HCT116 (cell line): ENCODE results near the gene PLD3.

Experiments used
- CTCF ChIP-seq, 3 experiments: fragments of 200-600 bp in 1 of 3; sonication (generic) in 1 of 3; IDR thresholded peaks in 2 of 3; conservative IDR thresholded peaks in 1 of 3; 2 replicates each; pipeline ENCODE4 v1.5.1; 2012 to 2017; ENCODE audit warnings: low read depth in 2 of 3, low read length in 2 of 3, antibody characterized with exemption in 1 of 3, borderline replicate concordance in 1 of 3, control low read depth in 1 of 3, mild to moderate bottlenecking in 1 of 3, mixed read lengths in 1 of 3, mixed run types in 1 of 3, moderate library complexity in 1 of 3; ENCODE audit not compliant: insufficient read depth in 1 of 3
- ELF1 ChIP-seq: IDR thresholded peaks from 2 replicates; pipeline ENCODE4 v1.6.1; 2012; ENCODE audit warnings: low read depth, borderline replicate concordance
- EZH2 ChIP-seq: fragments of 200-600 bp; sonication (generic); IDR thresholded peaks from 2 replicates; pipeline ENCODE4 v1.6.1; 2017; ENCODE audit warnings: antibody characterized with exemption, mixed run types
- EZH2phosphoT487 ChIP-seq: fragments of 200-600 bp; IDR thresholded peaks from 2 replicates; pipeline ENCODE4 v1.6.1; 2018; ENCODE audit warnings: antibody characterized with exemption, borderline replicate concordance
- JUND ChIP-seq: IDR thresholded peaks from 2 replicates; pipeline ENCODE4 v1.6.1; 2012
- MAX ChIP-seq: IDR thresholded peaks from 2 replicates; pipeline ENCODE4 v1.6.1; 2012
- POLR2A ChIP-seq: IDR thresholded peaks from 2 replicates; pipeline ENCODE4 v1.7.0; 2011; ENCODE audit warnings: borderline replicate concordance; ENCODE audit not compliant: insufficient read depth, insufficient read length; ENCODE audit errors: extremely low read depth
- REST ChIP-seq: IDR thresholded peaks from 2 replicates; pipeline ENCODE4 v1.6.1; 2012; ENCODE audit warnings: low read depth
- SRF ChIP-seq: IDR thresholded peaks from 2 replicates; pipeline ENCODE4 v1.6.1; 2012; ENCODE audit warnings: low read depth
- ZBTB33 ChIP-seq: IDR thresholded peaks from 2 replicates; pipeline ENCODE4 v1.6.1; 2011; ENCODE audit warnings: mild to moderate bottlenecking, low read length, moderate library complexity; ENCODE audit not compliant: insufficient replicate concordance; ENCODE audit errors: extremely low read depth

- no peak for TF ChIP-seq POLR2A
- no peak for TF ChIP-seq JUND
- no peak for TF ChIP-seq CTCF (IDR thresholded peaks at IDR 0.05 in 2 of 3, conservative IDR thresholded peaks at IDR 0.05 in 1 of 3; ENCODE audit: borderline replicate concordance in 1 of 3, insufficient read depth in 1 of 3, low read depth in 2 of 3, low read length in 2 of 3)
- no peak for TF ChIP-seq EZH2
- TF ChIP-seq SRF, result no peak
- no peak for TF ChIP-seq ELF1
- no peak for TF ChIP-seq ZBTB33
- no peak for TF ChIP-seq REST
- no peak for TF ChIP-seq EZH2phosphoT487
- no peak for TF ChIP-seq MAX
Measured at GRCh38 chr19:40393894-40394815, 45.7 kb downstream of the PLD3 start.
